Activated CD4-positive, alpha-beta T cell treated with anti-CD3 and anti-CD28 coated beads for 4 hours (primary cell): ENCODE data around the gene TMEM60.
"Not testable (repeated sequence)": the region's sequence is repeated elsewhere in the genome, so short reads cannot be mapped to it uniquely, and the experiment has no call there.

ENCODE experiments used
- DNase-seq, 2 donors: peaks; one replicate each; pipeline ENCODE4 v3.0.0-alpha.2; 2020

TMEM60 gene

DNA sequence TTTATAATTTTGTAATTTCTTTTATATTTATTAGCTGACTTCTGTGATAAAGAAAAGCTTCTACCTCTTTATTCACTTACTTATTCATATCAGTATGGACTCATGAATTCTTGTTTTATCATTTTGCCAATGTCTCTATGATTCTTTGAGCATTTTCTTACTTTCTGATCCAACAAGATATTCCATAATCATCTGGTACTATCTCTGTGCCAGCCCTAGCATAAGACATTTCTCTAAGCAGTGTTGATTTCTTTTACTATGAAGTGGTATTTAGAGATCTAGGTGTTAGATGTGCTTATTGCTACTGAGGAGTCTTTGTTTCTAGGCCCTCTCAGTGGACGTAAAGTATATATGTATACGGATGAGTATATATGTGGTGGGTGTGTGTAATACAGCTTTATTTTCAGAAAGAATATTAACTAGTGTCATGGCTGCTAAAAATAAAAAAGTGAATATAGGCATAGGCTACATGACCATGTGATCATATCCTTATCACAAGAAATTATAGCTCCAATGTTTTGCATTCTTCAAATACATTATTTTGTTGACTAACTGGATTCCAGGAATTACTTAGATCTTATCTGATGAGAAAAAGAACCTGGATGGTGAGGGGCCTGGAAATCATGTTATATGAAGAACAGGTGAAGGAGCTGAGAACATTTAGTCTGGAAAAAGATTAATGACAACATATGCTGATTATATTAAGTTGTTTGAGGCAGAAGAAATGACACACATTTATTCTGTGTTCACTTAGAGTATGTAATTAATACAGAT, 13.5 kb upstream of the TMEM60 start:
- no peak for DNase-seq

DNA sequence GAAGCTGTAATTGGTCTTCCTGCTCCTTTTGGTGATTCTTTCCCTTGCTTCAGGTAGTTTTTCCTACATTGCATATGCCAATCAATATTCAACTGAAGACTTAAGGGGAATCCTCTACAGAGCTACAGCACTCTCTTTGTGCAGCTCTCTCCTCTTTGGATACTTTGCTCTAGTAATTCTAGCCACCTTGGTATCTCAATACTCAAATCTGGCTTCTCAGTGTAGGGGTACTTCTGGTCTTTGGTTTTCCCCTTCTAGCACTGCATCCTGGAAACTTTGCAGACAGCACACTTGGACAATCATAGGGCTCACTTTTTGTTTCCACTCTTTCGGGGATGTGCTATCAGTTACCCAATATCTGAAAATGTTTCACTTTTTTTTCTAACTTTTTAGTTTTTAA, 10.3 kb upstream of the TMEM60 start:
- DNase-seq: no peak

DNA sequence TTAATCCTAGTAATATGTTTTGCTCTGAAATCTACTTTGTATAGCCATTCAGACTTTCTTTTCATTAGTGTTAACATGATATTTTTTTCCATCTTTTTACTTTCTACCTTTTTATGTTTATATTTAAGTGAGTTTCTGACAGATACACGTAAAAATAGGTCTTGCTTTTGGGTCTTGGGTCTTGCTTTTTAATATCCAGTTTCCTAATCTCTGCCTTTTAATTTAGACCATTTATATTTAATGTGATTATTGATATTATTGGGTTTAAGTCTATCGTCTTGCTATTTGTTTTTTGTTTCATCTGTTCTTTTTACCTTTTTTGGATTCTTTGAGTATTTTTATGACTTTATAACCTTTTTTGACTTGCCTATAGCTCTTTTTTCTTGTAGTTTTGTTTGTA, 8.2 kb upstream of the TMEM60 start:
- DNase-seq: no peak

DNA sequence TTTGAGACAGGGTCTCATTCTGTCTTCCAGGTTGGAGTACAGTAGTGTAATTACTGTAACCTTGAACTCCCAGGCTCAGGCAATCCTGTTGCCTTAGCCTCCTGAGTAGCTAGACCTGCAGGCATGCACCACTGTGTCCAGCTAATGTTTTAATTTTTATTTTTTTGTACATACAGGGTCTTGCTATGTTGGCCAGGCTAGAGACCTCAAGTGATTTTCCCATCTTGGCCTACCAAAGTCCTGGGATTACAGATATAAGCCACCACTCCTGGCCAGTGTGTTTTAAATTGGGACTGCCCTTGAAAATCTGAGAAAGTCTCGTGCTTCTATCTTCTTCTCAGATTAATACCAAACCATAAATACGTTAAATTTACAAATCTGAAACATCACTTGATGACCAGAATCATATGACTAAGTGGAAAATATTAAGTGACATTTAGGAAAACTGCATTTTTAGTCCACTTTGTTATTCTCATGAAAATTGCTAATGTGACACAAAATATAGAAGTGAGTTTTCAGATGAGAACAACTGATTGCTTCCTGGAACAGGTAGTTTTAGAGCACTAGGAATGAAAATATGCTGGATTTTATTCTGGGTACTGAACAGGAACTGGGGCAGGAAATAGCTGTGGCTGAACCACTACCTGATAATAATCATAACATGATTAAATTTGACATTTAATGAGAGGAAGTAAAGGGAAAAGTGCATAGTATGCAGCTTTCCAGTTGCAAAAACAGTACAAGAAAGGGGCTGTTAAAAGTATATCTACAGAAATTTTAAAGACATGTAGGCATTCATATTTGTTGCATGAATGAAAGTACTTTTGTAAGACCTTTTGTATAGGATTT, 4.5 kb upstream of the TMEM60 start:
- DNase-seq: no peak

DNA sequence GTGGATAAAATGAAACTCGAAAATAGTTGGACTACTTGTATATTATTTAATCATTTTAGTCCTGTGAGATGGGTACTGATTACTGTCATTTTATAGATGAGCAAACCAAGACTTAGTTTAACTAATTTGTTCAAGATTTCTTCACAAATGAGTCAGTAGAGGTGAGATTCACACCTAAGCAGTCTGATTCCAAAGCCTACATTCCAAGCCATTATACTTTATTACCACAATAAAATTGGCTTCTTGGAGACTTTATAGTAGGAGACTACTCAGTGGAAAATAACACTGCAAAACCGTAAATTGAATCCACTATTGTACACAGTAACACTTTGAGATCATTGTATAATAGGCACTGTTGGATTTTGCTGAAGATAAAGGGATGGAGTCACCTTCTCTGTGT, 2.5 kb upstream of the TMEM60 start:
- DNase-seq: no peak

DNA sequence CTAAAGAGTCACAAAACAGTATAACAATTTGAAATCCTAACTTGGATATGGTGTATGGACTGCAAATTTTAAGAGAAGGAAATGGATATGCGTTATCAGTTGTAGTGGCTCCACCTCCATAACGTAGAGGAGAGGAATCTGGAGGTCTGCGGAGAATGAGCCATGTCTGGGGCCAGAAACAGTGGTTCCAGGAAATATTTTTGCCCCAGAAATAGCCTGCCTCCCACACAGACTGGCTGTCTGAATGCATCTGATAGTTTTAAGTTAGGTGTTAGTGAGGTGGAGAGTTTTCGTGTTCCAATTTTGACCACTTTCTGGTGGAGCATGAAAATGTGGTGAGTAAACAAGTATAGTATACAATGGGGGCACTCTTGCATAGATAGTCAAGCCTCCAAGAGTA, 1.9 kb upstream of the TMEM60 start:
- DNase-seq: peak in 1 of 2 donors; percentile 8

DNA sequence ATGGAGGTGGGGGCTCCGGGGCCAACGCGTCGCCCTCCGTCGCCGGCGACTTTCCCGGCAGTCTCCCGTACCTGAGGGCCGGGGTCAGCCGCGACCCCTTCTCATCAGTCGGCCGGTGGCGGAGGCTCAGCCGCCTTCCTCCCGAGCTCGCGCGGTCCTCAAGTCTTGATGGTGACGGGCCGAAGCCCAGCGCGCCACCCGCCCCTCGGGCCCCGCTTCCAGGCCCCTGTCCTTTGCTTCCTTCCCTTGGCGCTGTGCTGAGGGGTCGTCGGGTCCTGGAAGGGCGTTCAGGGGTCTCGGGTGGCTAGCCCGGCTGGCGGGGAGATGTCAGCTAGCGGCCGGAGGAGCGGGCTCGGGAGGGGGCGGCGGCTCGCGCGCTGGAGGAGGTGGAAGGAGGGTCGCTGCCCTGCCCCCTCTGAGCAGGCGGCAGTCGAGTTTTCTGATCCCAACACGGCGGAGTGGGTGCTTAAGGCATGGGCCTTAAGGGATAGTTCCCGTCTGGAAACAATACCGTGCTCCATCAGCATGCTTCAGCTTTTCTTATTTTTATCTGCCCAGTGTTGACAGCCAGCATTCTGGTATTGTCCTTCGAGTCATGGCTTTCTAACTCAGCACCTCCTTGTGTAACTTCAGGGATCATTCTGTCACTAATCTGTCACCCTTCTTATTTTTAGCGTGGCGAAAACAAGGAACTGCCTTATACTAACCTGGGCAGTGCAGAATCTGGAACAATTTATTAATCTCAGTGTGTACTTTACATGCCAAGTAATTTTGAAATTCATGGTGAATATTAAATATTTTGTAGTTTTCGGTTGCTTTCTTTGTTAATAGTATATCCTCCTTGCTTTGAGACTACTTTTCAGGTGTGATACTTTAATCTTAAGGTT, 1.1 kb upstream of the TMEM60 start:
- DNase-seq: peak; percentile 7 to 22

DNA sequence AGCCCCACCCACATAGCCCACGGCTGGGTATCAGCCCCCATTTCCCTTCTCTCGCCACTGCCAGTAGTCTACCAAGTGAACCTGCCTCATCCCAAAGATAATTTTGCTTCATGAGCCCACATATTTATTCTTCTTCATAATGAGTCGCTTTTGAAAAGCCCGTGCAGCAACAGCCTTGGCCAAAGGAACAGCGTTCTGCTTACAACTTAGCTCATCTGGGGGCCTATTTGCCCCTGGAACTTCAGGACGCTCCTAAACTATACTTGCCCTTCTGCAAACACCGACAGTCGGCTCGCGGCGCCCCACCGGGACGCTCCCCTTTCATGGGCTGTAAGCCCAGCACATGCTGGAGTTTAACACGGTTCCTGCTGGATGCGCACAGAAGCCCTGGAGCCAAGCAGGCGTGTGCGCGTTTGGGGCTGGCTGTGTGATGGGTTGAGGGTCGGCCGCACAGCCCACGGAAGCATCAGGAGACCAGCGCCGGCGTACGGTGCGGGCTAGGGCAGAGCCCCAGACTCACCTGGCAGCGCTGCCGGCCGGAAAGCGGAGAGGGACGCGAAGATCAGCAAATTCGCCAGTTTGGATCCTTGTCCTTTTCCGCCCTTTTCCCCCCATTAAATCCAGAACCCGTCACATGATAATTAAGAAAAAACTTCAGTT, 370 bp downstream of the TMEM60 start:
- peak in 1 of 2 donors; percentile 20 for DNase-seq

DNA sequence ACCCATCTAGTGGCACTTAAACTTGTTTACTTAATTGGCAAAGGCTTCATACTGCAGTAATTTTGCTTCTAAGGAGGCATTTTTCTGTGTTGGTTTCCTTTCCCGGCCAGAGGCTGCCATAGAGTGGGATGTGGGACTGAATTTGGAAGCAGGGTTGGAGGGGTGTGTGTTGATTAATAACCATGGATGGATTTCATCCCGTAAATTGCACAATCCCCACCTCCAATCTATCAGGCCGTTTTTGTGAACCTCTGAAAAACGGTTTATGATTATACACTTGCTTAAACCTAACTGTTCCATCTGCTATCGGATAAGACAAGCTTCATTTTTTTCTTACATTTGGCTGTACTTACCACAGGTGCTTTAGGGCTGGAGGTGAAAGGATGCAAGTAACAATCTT, 1.3 kb downstream of the TMEM60 start:
- no peak for DNase-seq

DNA sequence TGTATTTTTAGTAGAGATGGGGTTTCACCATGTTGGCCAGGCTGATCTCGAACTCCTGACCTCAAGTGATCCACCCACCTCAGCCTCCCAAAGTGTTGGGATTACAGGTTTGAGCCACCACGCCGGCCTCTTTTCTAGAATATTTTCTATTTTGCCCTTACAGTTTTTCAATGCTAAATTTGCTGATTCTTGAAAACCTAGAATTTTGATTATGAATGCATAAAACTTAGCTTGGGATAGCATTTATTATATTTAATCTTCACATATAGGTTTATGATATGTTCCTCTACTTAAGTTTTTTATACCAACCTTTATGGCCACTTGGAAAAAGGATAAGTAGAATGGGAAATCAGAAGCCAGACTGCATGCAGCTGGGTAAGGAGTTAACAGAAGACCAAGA, 2.1 kb downstream of the TMEM60 start:
- no peak for DNase-seq

DNA sequence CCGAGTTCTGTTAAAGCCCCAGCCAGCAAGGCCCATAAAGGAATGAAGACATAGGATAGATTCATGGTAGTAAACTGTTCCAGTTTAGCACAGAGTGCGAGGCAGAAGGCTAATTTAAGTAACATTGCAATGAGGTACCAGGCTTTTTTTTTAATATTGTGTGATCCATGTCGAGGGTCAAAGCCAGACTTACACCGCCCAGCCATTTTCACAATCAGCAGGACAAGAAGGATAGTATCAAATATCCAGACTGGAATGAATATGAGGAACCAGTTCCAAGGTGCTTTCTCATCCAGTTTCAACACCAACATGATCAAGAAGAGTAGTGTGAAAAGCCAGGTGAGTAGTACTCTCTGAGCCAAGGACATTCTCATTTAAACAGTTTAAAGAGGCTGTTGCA, 4.2 kb downstream of the TMEM60 start:
- no peak for DNase-seq

DNA sequence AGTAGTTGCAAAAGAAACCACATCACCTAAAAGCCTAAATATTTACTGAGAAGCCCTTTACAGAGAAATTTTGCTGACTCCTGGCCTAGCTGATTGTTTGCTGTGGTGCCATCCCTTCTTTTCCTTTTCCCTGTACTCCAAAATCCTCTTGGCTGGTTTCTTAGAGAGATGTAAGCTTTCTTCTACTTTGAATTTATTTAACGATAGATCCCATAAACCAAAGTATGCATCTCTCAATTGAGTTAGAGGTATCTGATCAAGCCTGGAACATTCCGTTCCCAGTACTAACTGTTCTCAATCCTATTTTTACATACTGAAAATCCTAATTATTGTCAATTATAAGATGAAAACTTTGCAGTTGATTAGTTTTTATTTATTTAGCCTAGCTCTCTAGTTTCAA, 6.3 kb downstream of the TMEM60 start:
- no peak for DNase-seq

DNA sequence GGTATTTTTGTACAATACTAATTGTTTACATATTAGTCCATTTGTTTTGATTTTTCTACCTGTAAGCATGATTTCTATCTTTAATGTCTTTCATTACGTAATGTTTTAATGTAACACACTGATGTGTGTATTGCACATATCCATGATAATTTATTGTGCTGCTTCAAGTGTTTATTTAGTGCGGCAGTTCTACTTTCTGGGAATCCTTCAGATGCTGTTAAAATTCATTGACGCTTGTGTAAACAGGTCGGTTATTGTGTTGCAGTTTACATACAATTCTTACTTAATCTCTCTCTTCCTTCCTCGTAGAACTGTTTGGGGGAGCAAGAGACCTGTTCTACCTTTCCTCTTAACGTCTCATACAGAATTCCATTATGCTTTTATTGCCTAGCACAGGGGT, 6.9 kb downstream of the TMEM60 start:
- no peak for DNase-seq

DNA sequence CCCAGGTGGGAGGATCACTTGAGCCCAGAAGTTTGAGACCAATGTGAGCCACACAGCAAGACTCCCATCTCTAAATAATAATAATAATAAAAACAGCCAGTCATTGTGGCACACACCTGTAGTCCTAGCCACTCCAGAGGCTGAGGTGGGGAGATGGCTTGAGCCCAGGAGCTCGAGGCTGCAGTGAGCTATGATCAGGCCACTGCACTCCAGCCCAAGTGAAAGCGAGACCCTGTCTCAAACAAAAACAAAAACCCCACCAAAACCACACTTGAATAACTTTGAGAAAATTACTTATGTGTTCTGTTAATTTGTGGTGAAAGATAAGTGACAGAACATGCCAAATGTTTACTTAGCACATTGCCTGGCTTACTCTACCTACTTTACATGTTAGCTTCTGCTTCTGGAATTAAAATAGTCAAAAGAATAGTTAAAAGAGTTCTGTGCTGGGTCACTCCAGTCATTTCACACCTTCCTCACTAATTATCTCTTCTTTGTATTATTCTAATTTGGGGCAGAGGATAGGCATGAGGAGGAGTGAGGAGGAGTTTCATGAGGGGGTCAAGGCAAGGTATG, 9.8 kb downstream of the TMEM60 start:
- DNase-seq: no peak

DNA sequence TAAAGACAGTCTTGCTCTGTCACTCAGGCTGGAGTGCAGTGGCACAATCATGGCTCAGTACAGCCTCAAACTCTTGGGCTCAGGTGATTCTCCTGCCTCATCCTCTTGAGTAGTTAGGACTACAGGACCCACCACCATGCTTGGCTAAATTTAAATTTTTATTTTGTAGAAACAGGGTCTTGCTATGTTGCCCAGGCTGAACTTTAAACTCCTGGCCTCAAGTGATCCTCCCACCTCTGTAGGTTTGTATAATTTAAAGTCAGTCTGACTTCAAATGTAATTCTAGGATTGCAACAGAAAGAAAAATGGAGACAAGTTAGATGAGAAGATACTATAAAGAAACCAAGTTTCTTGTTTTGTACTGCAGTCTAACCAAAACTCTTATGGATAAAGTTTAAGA, 11.5 kb downstream of the TMEM60 start:
- no peak for DNase-seq

DNA sequence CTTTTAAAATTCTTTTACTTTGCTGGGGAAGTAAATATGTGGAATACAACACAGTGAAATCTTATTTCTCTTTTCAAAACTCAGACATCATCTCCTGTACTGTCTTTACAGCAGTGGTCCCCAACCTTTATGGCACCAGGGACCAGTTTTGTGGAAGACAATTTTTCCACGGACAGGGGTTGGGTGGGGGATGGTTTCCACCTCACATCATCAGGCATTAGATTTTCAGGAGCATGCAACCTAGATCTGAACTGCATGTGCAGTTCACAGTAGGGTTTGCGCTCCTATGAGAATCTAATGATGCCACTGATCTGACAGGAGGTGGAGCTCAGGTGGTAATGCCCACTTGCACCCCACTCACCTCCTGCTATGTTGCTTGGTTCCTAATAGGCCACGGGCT, 12.2 kb downstream of the TMEM60 start:
- DNase-seq: no peak

DNA sequence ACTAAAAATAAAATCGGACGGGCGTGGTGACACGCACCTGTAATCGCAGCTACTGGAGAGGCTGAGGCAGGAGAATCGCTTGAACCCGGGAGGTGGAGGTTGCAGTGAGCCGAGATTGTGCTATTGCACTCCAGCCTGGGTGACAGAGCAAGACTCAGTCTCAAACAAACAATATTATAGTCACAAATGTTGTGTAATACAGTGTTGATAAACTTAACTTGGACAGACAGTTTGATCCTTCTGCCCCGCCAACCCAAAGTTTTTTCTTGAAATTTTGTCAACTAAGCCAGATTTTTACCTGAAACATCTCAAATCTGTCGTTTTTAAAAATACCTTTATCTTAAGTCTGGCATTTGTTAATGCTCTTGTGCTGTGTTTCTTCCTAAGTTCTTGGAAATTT, 13.8 kb downstream of the TMEM60 start:
- DNase-seq: not testable (repeated sequence)

DNA sequence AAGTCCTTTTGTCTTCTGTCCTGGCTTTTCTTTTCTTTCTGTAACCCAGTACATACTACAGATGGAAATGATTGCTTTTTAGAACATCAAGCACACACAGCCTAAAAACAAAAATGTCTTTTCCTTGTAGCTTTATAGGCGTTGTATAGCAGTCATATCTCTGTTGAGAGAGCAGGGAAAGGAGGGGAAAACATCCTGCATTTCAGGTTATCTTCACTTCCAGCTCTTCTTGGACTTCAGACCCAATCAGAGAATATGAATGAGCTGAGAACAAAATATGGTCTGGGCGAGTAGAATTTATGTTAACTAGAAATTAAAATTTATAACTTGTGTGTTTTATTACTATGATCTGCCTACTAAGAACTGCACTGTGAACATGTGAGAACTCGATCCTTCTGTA, 14.7 kb downstream of the TMEM60 start:
- DNase-seq: no peak

DNA sequence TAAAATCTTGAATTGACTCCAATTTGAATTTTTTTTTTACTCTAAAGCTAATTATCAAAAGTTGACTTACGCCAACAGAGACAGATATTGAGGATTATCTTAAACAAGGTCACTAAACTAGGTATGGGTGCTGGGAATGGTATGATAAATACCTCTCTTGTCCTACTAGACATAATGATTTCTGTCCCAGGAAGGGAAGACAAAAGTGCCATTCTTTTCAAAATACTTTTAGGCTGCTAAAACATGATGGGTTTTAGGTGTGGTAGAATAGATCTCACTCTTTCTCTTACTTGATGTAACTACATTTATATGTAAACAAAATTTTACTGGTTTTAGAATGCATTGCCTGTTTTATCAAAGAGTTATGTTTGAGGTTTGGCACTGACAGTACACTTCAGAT, 15.1 kb downstream of the TMEM60 start:
- DNase-seq: no peak

DNA sequence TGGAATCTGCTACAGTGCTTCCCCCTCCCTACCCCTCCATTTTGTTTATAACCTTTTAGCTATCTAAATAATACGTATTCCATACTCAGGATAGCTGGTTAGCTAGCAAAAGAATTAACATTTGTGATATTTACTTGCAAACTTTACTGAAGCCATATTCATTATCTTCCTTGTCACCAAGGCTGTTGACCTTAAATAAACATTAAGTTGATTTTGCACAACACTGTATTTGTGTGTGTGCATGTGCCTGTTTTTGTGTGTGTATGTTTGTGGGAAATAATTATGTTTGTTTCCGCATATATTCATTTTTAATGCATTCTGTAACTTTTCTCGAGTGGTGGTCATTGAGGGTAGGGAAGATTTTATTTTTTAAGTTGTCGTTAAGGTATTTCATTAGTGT, 15.9 kb downstream of the TMEM60 start:
- no peak for DNase-seq

DNA sequence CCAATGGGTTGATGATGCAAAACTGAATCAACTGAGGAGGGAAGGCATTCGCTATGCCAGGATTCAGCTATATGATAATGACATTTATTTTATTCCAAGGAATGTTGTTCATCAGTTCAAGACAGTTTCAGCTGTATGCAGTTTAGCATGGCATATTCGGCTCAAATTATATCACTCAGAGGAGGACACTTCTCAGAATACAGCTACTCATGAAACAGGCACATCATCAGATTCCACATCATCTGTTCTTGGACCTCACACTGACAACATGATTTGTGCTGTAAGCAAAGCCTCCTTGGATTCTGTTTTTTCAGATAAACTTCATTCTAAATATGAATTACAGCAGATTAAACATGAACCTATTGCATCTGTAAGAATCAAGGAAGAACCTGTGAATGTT, 19.7 kb downstream of the TMEM60 start:
- no peak for DNase-seq

DNA sequence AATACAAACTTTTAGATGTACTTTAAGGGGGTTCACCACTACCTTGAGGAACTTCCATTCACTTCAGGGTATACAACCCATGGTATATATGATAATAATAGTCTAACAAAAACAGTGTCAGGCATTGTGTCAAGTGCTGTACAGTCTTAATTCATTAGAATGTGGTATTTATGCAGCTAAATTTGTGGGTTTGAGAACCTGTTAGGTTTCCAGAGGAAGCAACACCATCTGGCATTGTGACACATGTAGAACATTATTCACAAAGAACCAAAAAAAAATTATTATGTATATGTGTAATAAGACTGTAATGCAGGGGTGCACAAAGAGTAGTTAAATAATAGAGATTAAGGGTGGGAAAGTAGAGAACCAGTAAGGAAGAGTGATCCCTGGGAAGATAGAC, 26.3 kb downstream of the TMEM60 start:
- no peak for DNase-seq

DNA sequence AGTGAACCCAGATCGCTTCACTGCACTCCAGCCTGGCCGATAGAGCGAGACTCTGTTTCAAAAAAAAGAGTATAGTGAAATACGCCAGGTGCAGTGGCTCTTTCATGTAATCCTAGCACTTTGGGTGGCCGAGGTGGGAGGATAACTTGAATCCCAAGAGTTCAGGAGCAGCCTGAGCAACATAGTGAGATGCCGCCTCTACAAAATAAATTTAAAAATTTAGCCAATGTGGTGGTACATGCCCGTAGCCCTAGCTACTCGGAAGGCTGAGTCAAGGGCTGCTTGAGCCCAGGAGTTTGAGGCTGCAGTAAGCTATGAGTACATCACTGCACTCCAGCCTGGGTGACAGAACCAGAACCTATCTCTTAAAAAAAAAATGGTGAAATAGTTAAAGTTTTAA, 27.9 kb downstream of the TMEM60 start:
- no peak for DNase-seq
